ENCODE data around the gene PLCH2.

PLCH2 gene

DNA sequence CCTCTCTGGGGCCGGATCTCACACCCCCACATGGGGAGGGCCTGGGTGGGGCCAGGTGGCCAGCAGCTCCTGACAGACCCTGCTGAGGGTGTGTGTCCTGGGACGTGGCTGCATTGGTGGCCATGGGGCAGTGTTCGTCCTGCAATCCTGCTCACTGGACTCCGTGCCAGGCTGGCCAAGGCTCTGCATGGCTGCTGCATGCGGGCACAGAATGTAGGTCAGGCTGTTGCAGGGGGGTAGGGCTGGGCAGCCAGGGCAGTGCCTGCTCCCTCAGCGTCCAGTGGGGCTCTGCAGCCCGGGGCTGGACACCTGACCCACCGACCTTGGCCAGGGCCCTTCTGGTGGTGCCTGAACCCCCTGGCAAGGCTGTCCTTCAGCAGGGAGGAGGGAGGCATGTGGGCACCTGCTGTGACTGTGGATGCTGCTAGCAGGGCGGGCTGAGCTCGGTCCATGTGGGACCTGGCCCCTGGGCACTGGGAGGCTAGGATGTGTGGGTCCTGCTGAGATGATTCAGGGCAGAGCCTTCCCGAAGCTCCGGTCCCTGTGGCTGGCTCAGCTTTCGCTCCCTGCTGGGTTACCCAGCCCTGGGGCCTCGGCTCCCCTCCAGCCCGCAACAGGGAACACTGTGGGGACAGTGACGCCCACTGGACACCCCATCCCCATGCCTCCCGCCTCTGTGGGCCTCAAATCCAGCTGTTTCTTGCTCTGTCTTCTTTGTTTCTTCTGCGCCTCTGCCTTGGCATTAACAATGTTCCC, 14.9 kb upstream of the PLCH2 start:
- DNase-seq, result no peak

DNA sequence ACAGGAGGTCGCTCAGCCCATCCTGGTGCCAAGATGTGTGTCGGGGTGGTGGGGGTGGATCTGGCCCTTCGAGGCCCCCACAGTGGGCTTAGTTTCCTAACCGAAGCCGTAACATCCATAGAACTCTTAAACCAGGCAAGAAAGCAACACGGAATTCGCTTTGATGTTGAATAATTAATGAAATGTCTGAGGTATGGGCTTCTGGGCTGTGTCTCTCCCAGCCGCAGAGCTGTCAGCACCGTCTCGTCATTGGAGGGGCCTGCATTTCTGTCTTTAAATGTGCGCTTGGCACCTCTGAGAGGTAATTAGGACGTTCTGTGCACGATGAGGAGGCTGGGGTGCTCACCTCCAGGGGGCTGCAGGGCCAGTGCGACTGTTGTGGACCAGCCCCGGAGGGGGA, 13.3 kb upstream of the PLCH2 start:
- DNase-seq, result no peak

DNA sequence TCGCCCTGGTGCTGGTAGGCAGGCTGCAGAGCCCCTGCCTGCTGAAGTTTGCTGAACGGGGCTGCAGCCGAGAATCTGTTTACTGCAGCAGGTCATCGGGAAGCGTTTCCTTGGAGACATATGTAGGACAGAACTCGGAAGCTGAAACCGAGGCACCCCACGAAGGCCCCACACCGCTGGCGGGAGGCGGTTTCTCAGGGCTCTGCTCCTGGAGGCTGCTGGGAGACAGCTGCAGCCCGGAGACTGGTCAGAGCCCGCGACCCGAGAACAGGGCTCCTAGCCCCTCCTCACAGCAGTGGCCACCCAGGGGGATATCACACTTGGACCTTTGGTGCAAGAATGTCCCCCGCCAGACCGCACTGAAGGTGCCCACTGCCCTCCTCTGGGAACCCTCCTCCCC, 12.7 kb upstream of the PLCH2 start:
- no peak for DNase-seq

DNA sequence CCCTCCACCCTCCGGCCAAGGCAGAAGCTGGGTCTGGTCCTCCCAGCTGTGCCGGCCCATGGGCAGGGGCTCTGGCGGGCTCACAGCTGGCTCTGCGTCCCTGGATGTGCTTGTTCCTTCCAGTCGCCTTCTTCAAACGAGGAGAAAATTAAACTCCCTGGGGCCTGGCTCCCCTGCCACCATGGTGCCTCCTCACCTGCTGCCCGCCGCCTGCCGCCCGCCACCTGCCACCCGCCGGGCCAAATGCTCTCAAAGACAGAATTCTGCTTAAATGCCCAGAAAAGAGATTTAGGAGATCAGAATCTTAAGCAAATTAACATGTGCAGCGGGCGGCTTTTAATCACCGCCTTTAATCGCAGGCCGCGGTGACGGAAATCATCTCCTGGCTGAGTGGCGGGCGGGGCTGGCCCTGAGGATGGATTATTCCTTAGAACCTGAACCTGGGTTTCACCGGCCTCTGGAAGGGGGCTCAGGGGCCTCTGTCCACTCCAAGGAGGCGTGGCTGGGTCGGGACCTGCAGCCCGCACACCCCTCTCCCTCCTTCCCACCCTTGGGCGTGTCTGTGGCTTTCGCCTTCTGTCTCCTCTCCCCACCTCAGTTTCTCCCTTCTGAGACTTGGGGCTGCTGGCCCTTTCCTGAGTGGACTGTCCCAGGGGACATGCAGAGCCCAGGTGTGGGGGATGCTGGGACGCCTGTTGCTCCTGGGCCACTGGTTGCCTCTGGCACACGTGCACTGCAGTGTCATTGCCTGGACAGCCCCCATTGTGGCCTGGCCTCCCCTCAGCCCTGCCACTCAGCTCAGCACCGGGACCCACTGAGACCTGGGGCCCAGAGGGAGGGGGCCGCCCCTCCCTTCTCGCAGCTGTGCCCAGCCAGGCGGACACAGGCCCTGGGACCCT, 10.5 kb upstream of the PLCH2 start:
- DNase-seq, result no peak

DNA sequence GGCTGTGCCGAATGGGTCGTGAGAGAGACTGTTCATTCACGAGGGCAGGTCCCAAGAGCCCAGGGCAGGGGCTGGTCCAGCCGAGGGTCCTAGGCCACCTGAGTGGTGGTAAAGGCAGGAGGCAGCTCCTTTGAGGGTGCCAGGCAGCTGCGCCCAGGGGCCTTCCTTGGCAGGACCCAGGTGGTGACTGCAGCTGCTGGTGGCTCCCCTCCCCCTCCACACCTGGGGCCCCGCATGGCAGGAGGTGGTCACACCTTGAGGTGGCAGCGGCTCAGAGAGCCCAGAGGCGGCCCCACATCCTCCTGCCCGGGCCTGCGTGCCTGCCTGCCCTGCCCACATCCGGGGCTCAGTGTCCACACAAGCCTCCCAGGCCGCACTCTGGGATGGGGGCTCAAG, 9.8 kb upstream of the PLCH2 start:
- DNase-seq, result no peak

DNA sequence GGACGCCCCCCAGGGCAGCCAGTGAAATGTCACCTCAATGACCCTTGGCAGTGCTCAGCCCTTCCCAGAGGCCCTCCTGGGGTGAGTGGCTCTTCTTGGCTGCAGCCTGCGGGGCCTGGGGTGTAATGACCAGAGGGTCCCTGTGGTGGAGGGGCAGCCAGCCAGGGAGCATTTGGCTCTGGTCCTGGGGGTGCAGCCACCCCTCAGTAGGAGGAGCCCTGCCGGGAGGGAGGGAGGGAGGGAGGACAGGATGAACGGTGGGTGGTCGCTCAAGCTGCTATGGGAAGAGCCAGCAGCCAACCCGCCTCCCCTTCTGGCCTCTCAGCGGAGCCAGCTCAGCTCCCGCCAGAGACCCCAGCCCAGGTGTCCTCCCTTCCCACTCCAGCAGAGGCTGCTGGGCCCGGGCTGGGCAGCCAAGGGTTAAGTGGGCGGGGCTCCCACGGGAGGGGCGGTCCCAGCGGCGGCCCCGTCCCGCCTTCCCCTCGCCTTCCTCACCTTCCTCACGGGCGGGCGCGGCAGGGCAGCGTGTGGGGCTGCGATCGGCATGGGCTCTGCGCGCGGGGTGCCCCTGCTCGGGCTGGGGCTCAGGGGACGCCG, 9.0 kb upstream of the PLCH2 start:
- peak; percentile 32 for DNase-seq

DNA sequence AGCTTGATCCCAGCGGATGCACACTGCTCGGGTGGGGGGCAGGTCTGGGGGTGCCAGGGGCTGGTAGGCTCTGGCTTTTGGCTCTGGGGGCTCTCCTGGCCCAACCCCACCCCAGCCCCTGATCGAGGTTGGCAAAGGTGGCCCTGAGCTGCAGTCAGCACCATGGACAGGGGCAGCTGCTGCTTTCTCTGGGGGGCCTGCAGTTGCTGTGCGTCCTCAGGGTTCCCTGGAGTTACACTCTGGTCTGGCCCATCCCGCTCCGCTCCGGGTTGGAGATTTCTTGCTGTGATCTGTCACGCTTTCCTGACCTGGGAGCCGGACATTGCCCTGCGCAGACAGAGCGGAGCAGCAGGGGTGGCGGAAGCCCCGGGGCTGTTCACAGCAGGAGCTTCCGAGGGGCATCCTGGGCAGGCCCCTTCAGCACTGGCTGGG, 8.0 kb upstream of the PLCH2 start:
- peak; percentile 22 for DNase-seq

DNA sequence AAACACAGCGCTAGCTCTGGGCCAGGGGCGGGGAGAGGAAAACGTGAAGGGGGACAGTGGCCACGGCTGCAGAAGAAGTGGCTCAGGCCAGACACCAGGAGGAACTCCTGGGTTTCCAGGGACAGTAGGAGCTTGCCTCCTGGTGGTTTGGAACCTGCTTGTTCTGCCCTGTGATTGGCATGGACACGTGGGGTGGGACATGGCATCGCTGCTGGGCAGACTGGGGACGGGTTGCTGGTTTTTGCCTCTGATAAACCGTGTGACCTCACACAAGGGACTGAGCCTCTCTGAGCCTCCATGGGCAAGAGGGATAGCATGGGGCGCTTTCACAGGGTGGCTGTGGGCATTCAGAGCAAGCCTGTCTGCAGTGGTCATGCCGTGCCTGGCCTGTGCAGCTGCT, 7.5 kb upstream of the PLCH2 start:
- no peak for DNase-seq

DNA sequence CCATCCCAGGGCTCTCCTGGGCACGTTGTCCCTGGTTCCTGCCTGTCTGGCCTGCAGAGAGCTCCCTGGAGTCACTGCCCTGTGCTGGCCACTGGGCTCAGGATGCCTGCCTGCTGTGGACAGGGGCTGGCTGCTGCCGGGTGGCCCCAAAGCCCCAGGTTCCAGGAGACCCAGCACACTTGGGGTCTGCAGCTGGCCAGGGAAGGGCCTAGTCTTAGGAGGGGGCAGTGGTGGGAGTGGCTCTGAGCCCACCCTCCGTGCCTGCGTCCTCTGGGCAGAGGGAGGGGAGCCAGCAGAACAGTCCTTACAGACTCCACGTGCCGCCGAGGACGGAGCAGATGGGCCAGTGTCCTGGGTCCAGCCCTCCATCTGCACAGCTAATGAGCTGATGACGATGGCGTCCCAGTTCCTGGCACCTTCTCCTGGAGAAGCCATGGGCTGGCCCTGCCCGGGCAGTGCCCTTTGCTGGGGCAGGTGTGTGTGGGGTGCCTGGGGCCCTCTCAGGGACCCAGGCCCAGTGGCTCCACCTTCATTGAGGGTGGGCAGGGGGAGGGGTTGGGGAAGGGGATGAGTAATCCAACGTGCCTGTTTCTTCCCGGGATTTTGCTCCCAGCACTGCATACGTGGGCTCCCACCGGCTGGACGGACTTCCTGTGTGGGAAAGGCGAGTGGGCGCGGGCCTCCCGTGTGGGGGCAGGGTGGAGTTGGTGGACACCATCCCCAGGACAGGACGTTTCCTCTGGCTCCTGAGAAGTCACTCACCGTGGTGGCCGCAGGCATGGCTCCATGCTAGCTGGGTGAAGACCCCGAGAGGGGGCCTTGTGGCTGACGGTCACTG, 6.8 kb upstream of the PLCH2 start:
- DNase-seq, result no peak

DNA sequence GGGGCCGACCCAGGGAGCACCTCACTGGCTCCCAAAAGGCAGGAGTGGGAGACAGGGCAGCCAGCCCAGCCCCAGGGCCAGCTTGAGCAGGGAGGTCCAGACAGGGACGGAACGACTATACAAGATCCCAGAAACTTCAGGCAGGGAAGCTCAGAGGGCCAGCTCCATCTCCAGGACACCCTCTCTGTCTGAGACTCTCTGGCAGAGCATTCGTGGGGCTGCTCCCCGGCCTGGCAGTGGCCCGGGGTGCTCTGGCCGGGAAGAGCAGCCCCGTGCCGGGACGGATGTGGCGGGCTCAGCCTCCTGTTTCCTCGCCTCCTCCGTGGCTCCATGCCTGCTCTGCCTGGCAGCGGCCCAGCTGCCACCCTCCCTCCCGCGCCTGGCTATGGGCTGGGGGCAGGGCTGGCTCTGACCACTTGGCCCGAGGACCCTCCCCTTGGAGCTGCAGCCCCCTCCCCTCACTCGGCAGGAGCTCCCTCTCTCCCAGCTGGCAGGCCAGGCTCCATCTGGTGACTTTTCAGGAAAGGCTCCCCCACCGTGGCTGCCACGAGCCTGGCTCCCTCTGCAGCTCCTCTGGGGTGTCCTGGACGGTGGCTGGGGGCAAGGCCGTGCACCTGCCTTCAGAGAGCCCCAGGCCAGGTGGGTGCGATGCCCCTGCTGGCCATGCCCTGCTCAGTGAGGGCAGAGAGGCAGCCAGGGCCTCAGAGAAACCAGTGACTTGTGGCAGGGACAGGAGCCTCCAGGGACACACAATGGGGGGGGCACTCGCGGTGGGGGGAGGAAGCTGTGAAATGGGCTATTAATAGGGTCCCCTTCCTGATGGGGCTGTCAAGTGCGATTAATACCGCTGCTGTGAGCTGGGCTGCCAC, 5.6 kb upstream of the PLCH2 start:
- DNase-seq, result no peak

DNA sequence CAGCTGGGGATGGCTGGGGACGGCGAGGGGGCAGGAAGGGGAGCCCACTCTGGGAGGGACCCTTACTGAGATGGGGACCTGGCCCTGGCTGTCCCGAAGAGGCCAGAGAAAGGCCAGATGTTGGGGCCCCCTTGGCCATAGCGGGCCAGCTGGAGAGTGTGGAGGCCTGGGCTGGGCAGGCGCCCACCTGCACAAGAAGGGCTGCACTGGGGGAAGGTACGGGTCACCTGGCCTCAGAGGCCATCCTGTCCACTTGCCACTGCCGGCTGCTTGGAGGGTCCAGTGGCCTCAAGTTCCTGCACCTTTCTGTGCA, 5.0 kb upstream of the PLCH2 start:
- DNase-seq, result no peak

DNA sequence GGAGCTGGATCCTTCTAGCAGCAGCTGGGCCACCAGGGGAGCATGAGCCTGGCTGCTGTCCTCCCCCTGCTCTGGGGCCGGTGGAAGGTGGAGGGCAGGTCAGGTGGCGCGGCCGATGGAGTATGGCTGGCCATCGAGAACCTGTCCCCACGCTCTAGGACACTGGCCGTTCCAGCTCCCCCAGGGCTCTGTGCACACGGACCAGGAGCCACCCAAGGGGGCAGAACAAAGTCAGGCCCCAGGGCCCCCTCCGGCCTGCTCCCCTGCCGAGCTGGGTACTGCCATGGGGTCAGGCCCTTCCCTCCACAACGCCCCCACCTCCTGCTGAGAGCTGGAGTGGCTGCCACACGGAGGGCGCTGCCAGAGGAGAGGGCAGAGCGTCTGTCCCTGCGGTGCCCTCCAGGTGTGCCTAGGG, 4.5 kb upstream of the PLCH2 start:
- DNase-seq, result no peak

DNA sequence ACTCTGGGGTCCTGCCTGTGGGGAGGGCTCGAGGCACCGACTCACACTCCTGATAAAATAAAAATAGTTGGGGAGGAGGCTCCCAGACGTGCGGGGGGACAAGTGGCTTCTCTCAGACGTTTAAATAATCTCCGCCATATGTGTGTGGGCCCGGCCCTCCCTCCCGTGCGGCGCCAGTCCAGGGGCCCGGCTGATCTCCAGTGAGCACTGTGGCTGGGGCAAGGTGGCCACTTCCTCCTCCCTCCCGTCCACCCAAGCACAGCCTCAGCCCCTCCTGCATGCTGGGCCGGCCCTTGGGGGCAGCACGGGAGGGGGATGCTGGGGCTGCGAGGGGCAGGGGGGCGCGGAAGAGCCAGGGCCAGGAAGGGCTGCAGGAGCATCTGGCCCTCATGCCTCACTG, 4.0 kb upstream of the PLCH2 start:
- no peak for DNase-seq

DNA sequence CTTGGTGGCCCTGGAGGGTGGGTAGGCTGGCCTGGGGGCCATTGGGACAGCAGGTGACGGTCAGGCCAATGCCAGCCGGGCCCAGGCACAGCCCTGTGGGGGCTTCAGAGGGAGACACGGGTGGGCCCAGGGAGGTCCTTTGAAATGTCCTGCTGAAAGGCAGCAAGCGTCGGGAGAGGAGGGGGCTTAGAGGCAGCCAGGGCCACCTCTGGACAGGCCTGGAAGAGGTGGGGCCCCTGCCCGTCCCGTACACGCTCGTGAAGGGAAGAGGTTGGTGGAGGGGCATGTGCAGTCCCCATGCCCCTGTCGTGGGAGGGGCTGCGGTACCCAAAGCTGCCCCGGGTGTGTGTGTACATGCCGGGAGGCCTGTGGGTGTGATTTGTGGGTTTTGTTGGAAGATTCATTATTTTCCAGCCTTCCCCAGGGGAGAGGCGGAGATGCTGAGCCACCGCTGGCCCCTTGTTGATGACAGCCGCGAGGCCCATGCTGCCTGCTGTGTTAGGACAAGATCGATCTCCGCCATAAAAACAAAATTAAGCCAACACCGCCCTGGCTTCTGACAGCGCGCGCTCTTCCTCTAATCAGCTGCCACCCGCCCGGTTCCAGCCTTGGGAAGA, 3.4 kb upstream of the PLCH2 start:
- DNase-seq, result no peak

DNA sequence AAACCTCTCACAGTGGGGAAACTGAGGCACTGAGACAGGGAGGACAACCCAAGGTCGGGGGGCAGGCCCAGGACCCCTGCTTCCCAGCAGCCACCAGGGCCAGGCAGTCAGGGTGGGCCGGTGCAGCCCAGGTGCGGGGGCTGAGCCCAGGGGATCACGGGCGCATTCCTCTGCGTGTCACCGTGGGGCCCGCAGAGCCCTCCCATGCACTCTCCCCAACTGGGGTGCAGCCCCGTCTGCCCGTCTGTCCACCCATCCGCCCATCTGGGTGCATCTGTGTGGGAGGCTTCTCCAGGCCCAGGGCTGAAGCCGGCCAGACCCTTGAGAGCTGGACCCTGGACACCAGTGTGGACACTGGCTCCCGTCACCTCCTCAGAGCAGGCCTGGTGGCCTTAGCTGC, 2.9 kb upstream of the PLCH2 start:
- no peak for DNase-seq

DNA sequence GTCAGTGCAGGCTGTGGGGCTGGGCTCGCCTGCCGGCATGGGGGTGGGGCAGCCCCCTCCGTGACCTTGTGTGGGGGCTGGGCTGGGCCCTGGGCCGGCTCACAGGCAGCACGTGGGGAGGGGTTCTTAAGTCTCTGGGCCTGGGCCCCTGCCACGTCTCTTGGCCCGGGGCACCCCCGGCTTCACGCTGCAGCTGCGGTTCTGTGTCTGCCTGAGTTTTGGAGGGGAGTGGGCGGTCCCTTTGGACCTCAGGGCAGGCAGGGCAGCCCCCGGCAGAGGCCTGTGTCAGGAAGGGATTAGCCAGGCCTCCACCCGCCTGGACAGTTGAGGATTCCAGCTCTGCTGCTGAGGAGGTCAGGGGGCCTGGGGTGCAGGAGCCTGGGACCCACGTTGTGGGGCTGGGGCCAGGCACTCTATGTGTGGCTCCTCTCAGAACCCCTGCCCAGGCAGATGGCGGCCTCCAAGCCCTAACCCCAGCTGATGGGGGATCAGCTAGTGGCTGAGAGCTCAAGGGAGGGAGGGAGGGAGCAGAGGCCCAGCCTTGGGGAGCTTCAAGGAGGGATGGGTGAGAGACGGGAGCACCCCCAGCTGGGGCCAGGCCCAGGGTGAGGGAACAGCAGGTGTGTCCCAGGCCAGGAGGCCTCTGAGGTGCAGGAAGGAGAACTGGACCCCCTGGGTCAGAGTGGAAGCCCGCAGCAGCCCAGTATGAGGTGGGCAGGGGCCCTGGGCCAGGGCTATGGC, 1.8 kb upstream of the PLCH2 start:
- DNase-seq, result no peak

DNA sequence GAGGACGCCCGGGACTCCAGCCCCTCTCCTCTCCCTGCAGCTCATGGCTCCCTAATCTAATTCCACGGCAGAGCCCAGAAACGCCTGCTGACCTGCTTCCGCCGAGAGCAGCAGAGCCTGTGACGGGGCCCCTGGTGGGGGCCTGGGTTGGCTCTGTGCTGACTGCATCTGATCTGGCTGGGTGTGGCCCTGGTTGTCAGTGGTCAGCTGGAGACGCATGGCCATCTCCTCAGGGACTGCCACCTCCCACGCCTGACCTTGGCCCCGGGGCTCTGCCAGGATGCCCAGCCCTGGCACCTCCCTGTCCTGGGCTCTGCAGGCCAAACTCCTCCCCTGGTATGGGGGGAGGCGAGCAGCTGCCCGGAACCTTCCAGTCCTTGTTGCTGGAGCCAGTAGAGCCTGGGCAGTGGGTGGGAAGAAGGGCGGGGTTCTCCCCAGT, 1.1 kb upstream of the PLCH2 start:
- DNase-seq, result no peak

DNA sequence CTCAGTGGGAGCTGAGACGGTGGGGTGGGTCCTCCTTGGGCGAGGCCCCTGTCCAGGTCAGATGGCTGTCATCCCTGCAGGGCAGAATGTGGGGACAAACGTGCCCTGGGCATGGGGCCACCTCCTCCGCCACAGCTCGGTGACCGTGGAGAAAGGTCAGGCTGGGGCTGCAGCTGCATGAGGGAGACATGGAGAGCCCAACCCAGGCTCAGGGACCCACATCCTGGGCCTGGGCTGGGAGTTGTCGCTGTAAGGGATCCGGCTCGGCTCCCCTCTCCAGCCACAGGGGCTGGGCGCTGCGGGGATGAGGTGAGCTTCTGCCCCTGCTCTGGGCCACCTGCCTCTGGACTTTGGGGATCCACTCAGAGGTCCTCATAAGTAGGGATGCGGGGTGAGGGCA, 518 bp upstream of the PLCH2 start:
- no peak for DNase-seq

DNA sequence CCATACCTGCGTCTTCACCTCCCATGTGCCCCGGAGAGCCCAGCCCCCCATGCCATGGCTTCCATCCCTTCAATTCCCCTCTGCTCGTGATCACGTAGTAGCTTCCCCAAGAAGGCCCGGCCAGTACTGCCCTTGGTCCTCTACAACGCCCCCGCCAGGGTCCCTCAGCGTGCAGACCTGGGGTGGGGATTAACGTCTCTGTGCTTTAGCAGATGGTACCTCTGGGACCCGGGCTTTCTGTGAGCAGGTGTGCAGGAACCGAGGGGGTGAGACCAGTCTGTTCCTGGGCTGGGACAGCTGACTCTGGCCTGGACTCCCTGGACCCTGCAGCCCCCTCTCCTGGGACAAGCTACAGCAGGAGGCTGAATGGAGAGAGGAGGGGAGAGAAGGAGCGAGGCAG, 1.2 kb downstream of the PLCH2 start:
- DNase-seq, result no peak

DNA sequence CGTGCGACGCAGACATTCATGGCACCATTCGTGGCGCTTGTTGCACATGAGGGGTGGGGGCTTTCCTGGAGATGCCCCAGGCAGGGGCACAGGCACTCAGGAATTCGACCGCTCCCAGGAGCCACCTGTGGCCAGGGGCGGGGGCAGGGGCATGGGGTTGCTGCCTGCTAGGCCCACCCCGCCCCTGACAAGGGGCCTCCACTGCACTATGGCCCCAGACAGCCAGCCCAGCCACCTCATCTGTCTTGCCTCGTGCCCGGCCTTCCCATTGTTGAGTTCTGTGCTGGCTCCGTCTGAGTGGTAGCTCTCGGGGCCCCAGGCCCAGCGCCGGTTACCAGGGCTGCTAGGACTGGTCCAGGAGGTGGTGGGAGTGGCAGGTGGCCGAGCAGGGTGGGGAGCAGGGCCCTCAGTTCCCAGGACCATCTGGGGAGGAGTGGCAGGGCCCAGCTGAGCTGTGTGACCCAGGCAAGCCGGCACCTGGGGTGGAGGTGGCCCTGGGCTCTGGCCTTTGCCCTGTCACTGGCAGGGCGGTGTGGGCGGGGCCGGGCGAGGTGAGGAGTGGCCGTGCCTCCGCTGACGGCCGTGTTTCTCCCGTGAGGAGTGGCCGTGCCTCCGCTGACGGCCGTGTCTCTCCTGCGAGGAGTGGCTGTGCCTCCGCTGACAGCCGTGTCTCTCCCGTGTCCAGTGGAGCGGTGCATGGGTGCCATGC, 1.9 kb downstream of the PLCH2 start:
- DNase-seq, result no peak
